Lung microvascular endothelial cell (primary cell): ENCODE measurements around the gene PTCD2. TPM values are rescaled to one million over a fixed set of nuclear protein-coding genes. Genes with fewer than 3 reads are reported as not detected.

Source experiments
- DNase-seq, 2 donors: peaks; one replicate each; pipeline versions ENCODE4 v3.0.0 to v3.0.0-alpha.2; 2010; ENCODE audit warnings: low read depth in 2 of 2
- total RNA-seq: library from RNA; depleted of rRNA; stranded (reverse); fragments of >200 nt; gene quantifications from 2 replicates; pipeline ENCODE4 v1.2.1, GENCODE V29; 2014

PTCD2 gene
- 1.7 and 2.2 TPM in 2 replicates for total RNA-seq

- DNase-seq = peak; percentile 99 to 100
Measured at GRCh38 chr5:72319976-72320752, at the start of gene PTCD2, which contains the start of gene MRPS27. PTCD2 (plus strand) TSS chr5:72320373; CDS start chr5:72320383, 10 bp downstream. MRPS27 (minus strand) TSS chr5:72320240; CDS start chr5:72320221, 19 bp downstream.

- DNase-seq = no peak
Measured at GRCh38 chr5:72271702-72272101, 48.5 kb upstream of the PTCD2 start.

- DNase-seq = peak; percentile 31 to 46
Measured at GRCh38 chr5:72272398-72272797, 47.8 kb upstream of the PTCD2 start.

GRCh38 chr5:72273547-72273946 lies 46.6 kb upstream of the PTCD2 start:
- no peak for DNase-seq

GRCh38 chr5:72276219-72276752 lies 43.9 kb upstream of the PTCD2 start:
- no peak for DNase-seq

GRCh38 chr5:72280581-72281069 lies 39.5 kb upstream of the PTCD2 start:
- peak; percentile 41 to 70 for DNase-seq

- DNase-seq = no peak
Measured at GRCh38 chr5:72281430-72281763, 38.8 kb upstream of the PTCD2 start.

- peak in 1 of 2 donors; percentile 44 for DNase-seq
Measured at GRCh38 chr5:72281764-72282499, 38.2 kb upstream of the PTCD2 start.

GRCh38 chr5:72282878-72283277 lies 37.3 kb upstream of the PTCD2 start:
- peak in 1 of 2 donors; percentile 51 for DNase-seq

- peak; percentile 54 to 67 for DNase-seq
Measured at GRCh38 chr5:72283358-72283757, 36.8 kb upstream of the PTCD2 start.

GRCh38 chr5:72284559-72285423 lies 35.4 kb upstream of the PTCD2 start:
- no peak for DNase-seq

GRCh38 chr5:72285424-72285821 lies 34.8 kb upstream of the PTCD2 start:
- no peak for DNase-seq

GRCh38 chr5:72286798-72287197 lies 33.4 kb upstream of the PTCD2 start:
- no peak for DNase-seq

GRCh38 chr5:72288924-72289323 lies 31.2 kb upstream of the PTCD2 start:
- no peak for DNase-seq

- DNase-seq = no peak
Measured at GRCh38 chr5:72290356-72291133, 29.6 kb upstream of the PTCD2 start.

- no peak for DNase-seq
Measured at GRCh38 chr5:72291601-72292000, 28.6 kb upstream of the PTCD2 start.

GRCh38 chr5:72292411-72292810 lies 27.8 kb upstream of the PTCD2 start:
- no peak for DNase-seq

- peak in 1 of 2 donors; percentile 43 for DNase-seq
Measured at GRCh38 chr5:72293495-72294055, 26.6 kb upstream of the PTCD2 start.

- DNase-seq = no peak
Measured at GRCh38 chr5:72294473-72294872, 25.7 kb upstream of the PTCD2 start.

- DNase-seq = no peak
Measured at GRCh38 chr5:72295539-72295938, 24.6 kb upstream of the PTCD2 start.
